Left ventricle myocardium superior (tissue), 1 donor: ENCODE measurements around the gene LMO4. TPM values are rescaled to one million over a fixed set of nuclear protein-coding genes. Genes with fewer than 3 reads are reported as not detected.

Source experiments
- ATAC-seq: fragments of 200-7000 bp; cut with Tn5 transposase; one replicate; pipeline ENCODE4 v1.9.1; 2020; ENCODE audit warnings: mild to moderate bottlenecking, moderate library complexity
- DNase-seq: peaks from one replicate; pipeline ENCODE4 v3.0.0-alpha.2; 2020
- intact Hi-C: fragments of 100-400 bp; cut with micrococcal nuclease; formaldehyde crosslinking; loops from one replicate; pipeline ENCODE4 v1.11.0; 2022
- total RNA-seq: library from RNA; stranded (reverse); fragmentation: NEBNext Ultra II Directional; extraction: Animal tissue kit (Norgen Biotek cat#: 25700); gene quantifications from one replicate; pipeline ENCODE4 v1.2.1, GENCODE V29; 2021
- donor health status: DM: no; HTN: yes; CAD: no; lungs with severe emphysema.

The LMO4 gene
- total RNA-seq, 1 donor from 2014 or later = 49.2 TPM

DNA sequence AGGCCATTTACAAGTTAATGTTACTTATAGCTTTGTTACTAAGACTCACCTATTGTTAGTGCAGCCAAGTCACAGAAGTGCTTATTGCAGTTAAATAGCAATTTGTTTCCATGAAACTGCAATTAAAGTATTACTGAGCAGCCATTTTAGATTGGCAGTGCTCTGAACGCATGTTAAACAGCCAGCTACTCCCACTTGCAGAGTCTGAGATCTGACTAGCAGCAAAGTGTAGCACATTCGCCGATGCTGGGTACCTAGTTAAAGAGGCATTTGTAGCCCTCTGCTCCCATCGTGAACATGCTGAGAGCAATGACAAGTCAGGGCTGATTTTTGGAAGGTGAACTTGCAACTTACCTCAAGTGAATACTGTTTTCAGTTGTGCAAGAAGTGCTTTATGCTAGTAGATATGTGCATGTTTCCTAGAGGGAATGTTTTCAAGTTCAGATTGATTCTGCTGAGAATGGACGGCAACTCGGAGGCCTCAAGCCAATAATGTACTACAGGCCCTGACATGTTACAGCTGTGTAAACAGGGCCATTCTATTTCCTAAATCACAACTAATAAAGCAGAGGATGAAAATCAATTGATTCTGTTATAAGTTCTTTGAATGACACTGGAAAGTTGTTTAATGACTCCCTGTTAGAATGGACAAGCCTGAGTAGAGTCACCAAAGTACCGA, 19.8 kb downstream of the LMO4 start:
- DNase-seq = no peak
- no peak for ATAC-seq
- intact Hi-C loops = no loop called here

DNA sequence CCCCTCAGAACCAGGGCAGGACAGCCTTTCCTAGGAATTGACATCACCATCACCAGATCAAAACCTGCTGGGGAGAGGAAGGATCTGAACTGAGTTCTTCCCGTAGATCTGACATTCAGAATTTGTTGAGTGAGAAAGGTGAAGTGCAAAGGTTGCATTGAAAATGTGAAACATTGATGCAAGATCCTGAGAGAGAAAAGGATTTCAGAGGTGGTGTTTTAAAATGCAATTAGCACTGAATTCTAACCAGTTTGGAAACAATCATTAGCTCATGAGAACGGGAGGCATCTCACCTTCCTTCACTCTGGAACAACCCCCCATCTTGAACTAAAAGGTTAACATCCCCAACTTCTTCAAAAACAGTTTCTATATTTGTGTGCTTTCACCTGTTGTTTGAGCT, 20.4 kb downstream of the LMO4 start:
- intact Hi-C loops = no loop called here
- DNase-seq = no peak
- no peak for ATAC-seq

DNA sequence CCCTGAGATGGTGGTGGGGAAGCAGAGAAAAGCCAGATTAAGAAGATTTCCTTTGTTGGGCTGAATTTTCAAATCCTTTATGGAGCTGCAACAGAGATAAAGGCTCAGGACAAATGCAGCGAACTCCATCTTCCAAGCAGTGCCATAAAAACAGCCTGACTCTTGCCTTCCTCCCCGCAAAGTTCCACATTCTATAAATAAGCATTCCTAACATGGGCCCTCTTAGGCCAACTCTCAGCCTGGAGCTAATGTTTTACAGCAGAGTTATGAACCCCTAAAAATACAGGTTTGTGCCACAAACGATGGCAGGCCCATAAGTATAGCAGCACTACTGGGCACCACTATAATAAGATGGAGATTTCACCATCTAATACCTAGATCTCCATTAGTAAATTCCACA, 27.2 kb downstream of the LMO4 start:
- intact Hi-C loops = no loop called here
- peak; percentile 43 for ATAC-seq
- no peak for DNase-seq

DNA sequence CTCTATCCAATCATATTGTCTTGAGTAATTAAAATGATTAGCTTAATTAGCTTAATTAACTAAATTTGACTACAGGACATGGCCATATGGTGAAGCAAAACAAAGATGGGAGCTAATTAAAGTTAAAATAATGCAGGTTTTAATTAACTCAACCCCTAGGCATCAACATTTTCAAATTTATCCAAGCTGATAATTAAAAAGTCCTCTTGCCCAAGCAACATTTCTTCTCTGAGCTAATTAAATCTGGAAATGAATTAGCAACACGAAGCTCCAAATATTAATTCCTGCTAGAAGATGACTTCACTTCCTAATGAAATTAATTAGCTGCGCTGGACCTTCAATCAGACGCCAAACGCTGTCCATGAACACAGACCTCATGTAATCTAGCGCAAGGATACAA, 27.9 kb downstream of the LMO4 start:
- ATAC-seq (no peak), DNase-seq (no peak)
- intact Hi-C loops = no loop called here

DNA sequence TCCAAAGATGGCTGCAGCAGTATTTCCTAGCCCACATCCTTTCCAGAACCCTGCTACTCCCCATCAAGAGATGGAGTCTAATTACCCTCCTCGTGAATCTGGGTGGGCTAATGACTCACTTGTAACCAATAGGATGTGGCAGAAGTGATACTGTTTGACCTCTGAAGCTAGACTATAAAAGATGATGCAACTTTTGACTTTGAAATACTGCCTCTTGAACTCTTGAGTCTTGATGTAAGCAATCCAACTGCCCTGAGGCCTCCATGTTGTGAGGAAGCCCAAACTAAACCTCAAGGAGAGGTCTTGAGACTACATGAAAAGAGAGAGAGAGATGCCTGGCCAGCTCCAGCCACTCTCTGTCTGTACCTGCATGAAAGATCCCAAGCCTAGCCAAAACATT, 29.5 kb downstream of the LMO4 start:
- ATAC-seq (no peak), DNase-seq (no peak)
- intact Hi-C loops = no loop called here

DNA sequence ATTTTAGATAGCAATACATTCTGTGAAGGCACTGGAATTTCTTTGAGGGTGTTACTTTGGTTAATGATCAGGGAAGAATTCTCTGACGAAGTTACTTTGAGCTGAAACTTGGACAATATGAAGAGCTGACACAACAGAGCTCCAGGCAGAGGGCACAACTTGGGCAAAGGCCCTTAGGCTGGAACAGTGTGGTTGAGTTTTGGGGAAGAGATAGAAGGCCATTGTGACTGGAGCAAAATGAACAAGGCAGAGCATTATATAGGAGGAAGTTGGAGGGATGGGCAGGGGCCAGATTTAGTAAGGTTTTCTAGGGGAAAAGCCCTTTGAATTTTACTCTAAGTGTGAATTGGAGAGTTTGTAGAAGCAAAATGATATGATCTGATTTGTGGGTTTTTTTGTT, 30.9 kb downstream of the LMO4 start:
- intact Hi-C loops = no loop called here
- DNase-seq = no peak
- ATAC-seq = no peak

DNA sequence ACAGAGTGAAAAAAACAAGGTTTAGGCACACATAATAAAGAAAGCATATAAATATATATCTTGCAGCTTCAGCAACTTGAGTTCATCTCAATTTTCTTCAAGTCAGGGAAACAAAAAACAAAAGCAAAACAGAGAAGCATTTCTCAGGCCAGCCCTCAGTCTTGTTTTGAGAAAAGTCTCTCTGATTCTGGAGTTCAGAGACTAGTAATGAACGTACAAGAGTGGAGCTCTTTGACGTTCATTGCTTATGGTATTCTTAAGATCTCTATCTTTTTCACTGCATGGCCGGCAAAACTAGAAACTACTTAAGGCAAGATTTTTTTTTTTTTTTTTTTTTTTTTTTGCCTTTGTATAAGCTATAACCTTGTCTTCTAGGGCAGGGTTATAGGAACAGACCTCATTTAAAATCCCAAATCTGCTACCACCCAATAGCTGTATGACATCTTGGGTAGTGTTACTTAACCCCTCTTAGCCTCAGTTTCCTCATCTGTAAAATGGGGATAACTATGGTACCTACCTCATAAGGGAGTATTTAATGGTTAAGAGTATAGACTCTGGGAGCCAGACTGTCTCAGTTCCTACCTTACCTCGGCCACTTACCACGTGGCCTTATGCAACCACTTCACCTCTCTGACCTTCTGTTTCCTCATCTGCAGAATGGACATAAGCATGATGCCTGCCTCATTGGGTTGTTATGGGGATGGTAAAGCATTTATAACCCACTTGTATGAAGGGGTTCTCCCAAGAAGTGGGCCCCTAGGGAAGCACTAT, 33.6 kb downstream of the LMO4 start:
- intact Hi-C loops = no loop called here
- ATAC-seq (no peak), DNase-seq (no peak)

DNA sequence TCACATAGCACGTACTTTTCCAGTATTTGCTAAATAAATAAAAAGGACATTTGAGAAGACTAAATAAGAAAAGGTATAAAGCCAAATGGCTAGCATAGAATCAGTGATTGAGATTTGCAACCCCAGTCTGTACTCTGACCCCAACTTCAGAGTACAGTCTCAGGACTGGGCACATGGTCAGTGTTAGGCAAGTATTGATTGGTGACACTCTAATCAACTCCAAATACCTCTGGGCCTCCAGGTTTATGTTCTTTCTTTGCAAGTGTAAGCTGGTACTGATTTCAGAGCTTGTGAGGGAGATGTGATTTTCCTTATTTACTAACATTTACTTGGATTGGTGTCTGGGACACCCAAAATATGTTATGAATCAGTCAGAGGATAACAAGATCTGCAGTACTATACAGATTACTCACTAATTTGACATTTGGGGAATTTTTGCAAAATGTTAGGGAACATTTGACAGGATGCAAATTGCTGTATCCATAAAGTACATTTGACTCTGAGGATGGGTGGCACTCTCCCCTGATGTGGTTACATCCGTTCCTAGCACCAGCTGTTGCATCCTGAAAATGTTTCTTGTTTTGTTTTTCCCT, 34.2 kb downstream of the LMO4 start:
- no peak for ATAC-seq
- no peak for DNase-seq
- intact Hi-C loops = no loop called here

DNA sequence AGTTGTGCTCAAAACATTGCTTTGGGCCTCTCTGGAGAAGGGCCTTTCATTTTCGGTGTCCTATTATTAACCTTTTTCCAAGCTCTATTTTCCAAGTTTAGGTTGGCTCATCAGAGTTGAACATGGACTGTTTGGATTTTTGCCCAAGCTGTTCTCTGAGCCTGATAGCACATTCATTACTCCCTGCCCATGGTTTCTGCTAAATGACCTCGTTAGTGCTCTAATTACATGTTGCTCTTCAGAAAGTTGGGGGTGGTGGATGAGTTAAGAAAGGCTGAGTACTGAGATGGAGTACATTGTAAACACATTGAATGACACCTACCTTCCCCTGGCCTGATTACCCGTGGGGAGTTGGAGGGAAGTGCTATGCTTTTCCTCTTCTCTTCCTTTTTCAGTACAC, 38.9 kb downstream of the LMO4 start:
- intact Hi-C loops = no loop called here
- DNase-seq (no peak), ATAC-seq (peak; percentile 85)

DNA sequence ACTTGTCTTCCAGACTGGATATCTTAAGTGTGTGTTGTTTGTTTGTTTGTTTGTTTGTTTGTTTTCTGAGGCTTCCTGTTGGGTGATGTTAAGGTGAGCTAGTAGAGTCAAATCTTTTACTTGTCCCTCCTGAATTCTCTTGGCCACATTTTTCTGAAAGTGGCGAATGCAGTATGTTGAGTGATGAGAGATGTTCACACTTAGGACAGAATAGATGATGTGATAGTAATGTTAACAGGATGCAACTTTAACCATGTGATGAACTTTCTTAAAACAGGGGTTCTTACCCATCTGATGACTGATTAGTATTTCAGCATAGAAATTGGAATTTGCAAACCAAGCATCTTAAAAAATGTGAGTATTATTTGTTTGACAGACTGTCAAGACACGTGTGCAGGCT, 40.2 kb downstream of the LMO4 start:
- ATAC-seq = no peak
- intact Hi-C loops = no loop called here
- no peak for DNase-seq

DNA sequence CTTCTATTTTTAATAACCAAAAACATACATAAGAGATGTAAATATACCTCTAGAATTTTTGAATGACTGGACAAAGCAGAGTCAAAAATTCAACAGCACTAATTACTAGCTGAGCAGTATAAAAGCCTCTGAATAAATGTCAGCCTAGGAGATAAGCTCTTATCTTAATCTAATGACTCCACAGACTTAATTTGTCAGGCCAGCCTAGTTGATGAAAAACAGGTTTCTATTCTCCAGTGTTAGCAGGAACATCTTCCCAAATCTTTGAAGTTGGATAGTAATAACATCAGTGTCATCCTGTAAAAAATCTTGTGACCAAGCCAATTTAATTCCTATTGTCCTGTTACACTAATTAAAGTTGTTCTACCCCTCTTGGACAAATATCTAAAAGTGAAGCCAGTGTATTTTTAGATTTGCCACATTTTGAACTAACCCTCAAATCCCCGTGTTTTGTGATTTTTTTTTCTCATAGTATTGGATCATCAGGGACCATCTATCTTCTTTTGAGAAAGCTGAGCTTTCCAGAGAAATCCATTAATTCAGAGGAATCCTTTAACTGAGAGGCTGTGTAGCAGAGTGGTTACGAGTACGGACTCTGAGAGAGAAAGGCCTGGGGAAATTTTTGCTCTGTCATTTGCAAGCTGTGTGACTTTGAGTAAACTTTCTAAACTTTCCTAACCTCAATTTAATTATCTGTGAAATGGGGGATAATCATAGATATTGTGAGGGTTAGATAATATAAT, 41.2 kb downstream of the LMO4 start:
- ATAC-seq (peak; percentile 61), DNase-seq (no peak)
- intact Hi-C loops = no loop called here

DNA sequence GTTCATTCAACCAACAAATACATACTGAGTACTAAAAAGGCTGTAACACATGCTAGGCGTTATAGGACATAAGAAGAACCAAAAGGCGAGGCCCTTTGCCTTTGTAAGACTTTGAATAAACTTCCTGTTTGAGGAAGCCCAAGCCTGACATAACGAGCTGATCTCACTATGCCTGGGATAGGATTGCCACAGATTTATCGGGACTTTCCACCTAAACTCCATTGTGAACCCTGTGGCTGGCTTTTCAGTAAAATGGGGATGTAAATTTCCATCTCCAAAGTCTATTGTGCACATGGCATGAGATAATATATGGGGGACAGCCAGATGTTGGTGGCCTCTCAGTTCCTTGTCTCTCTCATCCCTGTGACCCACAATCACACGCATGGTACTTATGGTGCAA, 41.9 kb downstream of the LMO4 start:
- intact Hi-C loops = no loop called here
- DNase-seq (no peak), ATAC-seq (no peak)

DNA sequence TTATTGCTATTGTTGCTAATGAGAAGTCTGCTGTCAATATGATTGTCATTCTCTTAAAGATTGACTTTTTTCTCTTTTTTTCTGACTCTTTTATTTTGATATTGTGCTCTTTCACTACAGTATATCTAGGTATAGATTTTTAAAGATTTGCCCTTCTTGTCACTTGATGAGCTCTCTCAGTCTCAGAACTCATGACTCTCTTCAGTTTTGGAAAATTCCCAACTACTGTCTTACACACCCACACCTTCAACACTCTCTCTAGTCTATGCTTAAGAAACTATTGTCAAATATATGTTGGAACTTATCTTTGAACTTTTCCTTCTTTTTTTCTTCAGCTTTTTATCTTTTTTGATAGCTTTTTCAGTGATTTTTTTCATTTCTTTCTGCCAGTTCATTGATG, 50.6 kb downstream of the LMO4 start:
- ATAC-seq = no peak

DNA sequence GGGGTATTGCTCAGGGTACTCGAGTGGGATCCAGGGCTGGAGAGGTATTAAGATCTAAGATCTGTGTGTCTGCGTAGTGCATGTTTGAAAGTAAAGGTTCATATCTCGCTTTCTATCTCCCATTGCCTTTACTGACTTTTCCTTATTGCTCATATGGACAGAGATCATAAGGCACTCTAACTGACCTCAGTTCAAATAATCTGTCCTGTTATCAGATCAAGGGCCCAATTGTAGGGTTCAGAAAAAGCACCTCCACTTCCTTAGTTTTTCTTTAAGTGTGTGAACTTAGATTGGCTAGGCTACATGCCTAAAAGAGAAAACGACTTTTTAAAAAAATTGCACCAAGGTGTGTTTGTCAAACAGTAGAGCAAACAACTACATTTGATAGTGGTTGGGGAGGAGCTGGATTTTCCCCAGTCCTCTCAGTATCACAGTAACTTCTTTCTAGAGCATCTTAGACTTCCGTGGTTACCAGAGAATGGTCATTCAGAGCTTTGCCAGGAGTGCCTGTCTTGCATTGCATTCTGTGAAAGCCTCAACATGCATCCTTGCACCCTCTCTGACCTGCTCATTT, 57.6 kb downstream of the LMO4 start:
- ATAC-seq (no peak), DNase-seq (no peak)
- intact Hi-C loops = no loop called here

More for the DNA sequence above, 50.6 kb downstream of the LMO4 start:
- no peak for DNase-seq
- intact Hi-C loops = no loop called here

DNA sequence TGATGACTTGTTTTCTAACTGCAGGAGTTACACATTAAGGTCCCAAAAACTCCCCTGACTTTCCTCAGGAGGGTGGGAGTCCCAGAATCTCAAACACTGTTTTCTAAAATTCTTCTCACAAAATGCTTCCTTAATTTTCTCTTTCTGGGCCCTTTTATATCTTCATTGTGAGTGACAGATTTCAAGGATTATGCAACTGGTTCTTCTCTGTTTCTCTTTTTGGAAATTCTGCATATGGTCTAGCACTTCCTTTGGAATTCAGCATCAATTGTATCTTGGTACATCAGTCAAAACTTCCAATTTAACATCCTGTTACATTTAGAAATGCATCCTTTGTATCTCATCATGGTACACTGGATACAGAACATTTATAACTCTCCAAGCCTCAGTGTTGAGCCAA, 59.7 kb downstream of the LMO4 start:
- ATAC-seq (no peak), DNase-seq (no peak)
- intact Hi-C loops = no loop called here

DNA sequence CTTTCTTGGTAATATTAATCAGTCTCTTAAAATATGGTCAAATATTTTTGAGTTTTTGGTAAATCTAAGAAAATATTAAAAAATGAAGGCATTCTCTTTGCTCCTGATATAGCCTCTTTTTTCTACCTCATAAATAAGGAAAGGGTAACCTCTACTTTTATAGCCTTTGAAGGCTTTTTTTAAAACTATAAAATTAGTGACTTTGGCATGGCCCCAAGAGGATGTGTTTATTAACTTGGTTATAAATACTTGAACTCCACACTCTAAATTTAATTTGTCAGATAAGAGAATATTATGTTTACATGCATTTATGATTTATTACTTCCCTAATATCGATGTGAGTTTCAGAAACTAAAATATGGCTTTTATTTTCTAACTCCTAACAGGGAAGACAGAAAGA, 60.3 kb downstream of the LMO4 start:
- DNase-seq = no peak
- intact Hi-C loops = no loop called here
- ATAC-seq = no peak

DNA sequence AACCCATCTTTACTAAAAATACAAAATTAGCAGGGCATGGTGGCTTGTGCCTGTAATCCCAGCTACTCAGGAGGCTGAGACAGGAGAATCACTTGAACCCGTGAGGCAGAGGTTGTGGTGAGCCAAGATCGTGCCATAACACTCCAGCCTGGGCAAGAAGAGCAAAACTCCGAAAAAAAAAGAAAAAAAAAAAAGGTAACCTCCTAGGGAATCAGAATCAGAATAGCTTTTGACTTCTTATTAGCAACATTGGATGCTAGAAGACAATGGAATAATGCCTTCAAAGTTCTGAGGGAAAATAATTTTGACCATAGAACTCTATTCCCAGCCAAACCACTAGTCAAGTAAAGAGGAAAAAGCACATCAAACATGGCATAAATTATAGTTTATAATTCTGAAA, 60.9 kb downstream of the LMO4 start:
- intact Hi-C loops = no loop called here
- no peak for ATAC-seq
- DNase-seq = no peak

DNA sequence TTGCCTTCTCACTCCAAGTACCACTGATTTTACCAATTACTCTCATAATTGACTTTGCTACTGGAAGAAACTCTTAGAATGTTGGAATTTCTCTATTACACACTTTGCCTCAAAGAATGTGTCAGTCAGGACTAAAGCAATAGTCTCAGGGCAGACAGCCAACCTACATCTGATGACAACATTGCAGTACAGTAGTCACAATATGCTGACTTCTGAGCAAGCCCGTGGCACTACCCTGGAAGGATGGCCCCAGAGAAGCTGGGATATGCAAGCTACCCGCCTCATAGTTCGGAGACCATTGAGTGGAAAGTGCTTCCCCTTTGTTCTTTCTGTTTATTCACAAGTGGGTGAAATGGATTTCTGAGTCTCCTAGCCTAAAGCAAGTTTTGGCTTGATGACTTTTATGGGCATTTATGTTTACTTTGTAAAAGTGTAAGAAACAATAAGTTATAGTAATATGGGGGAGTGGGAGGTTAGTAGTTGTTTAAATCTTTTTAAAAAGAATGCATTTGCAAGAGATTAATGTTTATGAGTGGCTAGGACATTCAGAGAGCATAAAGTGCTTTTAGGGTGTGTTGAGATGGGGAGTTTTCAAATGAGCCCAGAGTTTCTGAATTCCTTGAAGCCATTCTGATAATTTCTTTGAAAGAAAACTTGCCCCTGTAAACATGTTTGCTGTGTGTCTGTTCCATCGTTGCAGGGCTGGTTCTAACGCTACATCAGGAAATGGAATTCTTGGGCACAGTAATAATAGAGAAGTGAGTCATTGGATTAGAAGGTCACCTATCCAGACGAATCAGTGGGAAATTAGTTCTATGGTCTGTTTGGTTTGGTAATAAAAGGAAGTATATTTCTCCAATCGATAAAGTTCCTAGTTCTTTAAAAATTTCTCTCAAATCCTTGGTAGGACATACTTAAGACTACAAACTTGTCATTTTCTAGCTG, 63.8 kb downstream of the LMO4 start:
- intact Hi-C loops = no loop called here
- DNase-seq = no peak
- no peak for ATAC-seq
